Sigmoid colon (tissue), 3 donors: Measurements from ENCODE around the gene WNT3A.

Experiments used
- CTCF ChIP-seq, 4 experiments: fragments of 450-650 bp in 3 of 4; fragments of 200-600 bp in 1 of 4; IDR thresholded peaks; one replicate each; pipeline ENCODE4 v1.5.1; 2016 to 2019; ENCODE audit warnings: antibody characterized with exemption in 4 of 4, mild to moderate bottlenecking in 3 of 4, moderate library complexity in 2 of 4
- POLR2A ChIP-seq, 2 donors: fragments of 450-650 bp; IDR thresholded peaks; one replicate each; pipeline ENCODE4 v1.6.1; 2016; ENCODE audit warnings: antibody characterized with exemption in 2 of 2, mild to moderate bottlenecking in 2 of 2, moderate library complexity in 2 of 2

DNA sequence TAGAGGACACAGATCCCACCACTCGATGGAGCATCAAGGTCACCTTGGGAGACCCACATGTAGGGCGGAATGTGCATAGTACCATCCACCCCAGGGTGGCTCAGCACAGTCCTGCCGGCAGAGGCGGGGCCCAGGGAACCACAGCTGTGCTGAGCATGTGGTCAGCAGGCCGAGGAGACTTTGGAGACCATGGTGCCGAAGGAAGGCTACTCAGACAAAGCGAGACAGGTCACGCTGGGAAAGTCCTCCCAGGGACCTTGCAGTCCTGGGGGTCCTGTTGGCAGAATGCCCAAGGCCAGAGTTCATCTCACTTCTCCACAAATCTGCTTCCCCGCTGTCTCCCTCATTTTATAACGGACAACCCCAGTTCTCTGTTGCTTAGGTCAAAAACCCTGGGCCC is 22.5 kb downstream of the WNT3A start:
- TF ChIP-seq POLR2A (IDR thresholded peaks at IDR 0.05): no peak
- TF ChIP-seq CTCF (IDR thresholded peaks at IDR 0.05): no peak
